OCI-LY1 (cell line): ENCODE data around the gene SH3BP5L.

ENCODE experiments used
- EZH2 ChIP-seq: fragments of 200-600 bp; sonication (generic), shearing (Covaris generic); IDR thresholded peaks from 2 replicates; pipeline ENCODE4 v1.8.0; 2017; ENCODE audit warnings: borderline replicate concordance, mixed run types, mild to moderate bottlenecking, antibody characterized with exemption, low read length, moderate library complexity, mixed read lengths
- TF ChIP-seq, protein P1 (sequence below): fragments of 200-600 bp; sonication (generic), shearing (Covaris generic); IDR thresholded peaks from 2 replicates; pipeline ENCODE4 v1.5.1; 2017; ENCODE audit warnings: mild to moderate bottlenecking, antibody characterized with exemption, low read length, moderate library complexity, mixed read lengths

DNA sequence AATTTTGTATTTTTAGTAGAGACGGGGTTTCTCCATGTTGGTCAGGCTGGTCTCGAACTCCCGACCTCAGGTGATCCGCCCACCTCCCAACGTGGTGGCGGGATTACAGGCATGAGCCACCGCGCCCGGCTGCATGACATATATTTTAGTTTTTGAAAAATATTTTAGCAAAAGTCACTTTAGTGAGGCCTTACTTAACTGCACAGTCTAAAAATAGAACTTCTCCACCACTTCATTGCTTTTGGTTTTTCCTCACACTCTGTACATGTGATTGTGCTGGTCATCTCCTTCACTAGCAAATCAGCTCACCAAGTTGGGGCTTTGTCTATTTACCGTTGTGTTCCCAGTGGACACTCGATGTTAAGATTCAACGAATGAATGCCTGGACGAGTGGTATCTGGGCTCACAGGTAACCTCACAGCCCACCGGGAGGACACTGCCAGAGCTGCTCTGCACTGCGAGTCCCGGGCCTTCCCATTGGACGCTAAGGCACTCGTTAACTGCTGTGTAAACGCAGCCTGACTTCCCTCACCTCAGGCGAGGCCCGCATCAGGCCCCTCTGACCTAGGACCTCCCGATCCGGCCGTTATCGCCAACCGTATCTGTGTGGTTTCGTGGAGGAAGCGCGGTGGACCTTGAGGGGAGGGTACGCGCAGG lies 47.2 kb upstream of the SH3BP5L start:
- TF ChIP-seq, protein P1, sequence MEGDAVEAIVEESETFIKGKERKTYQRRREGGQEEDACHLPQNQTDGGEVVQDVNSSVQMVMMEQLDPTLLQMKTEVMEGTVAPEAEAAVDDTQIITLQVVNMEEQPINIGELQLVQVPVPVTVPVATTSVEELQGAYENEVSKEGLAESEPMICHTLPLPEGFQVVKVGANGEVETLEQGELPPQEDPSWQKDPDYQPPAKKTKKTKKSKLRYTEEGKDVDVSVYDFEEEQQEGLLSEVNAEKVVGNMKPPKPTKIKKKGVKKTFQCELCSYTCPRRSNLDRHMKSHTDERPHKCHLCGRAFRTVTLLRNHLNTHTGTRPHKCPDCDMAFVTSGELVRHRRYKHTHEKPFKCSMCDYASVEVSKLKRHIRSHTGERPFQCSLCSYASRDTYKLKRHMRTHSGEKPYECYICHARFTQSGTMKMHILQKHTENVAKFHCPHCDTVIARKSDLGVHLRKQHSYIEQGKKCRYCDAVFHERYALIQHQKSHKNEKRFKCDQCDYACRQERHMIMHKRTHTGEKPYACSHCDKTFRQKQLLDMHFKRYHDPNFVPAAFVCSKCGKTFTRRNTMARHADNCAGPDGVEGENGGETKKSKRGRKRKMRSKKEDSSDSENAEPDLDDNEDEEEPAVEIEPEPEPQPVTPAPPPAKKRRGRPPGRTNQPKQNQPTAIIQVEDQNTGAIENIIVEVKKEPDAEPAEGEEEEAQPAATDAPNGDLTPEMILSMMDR: no peak
- TF ChIP-seq EZH2: no peak
